ENCODE measurements around the gene PLA2G1B.

- no peak for TF ChIP-seq REST (IDR thresholded peaks at IDR 0.05; ENCODE audit: insufficient replicate concordance, low read depth)
- no peak for TF ChIP-seq CTCF (IDR thresholded peaks at IDR 0.05; ENCODE audit: insufficient read depth, low read length)
- no peak for TF ChIP-seq SPI1 (IDR thresholded peaks at IDR 0.05; ENCODE audit: borderline replicate concordance, low read depth)
- no peak for TF ChIP-seq POLR2AphosphoS5 (IDR thresholded peaks at IDR 0.05; ENCODE audit: low read depth)
- no peak for TF ChIP-seq GABPA (IDR thresholded peaks at IDR 0.05; ENCODE audit: low read depth)
Observed at GRCh38 chr12:120364487-120364886, 36.9 kb upstream of the PLA2G1B start.
